Measurements from ENCODE around the gene LHFPL4.

The LHFPL4 gene

GRCh38 chr3:9473496-9474065 is 80.0 kb downstream of the LHFPL4 start:
- DNase-seq (ENCODE audit: low spot score) = no peak

- no peak for DNase-seq (ENCODE audit: low spot score)
These were observed 83.6 kb downstream of the LHFPL4 start for GRCh38 chr3:9469986-9470385.

GRCh38 chr3:9468460-9468859 is 85.2 kb downstream of the LHFPL4 start:
- DNase-seq (ENCODE audit: low spot score) = no peak

- DNase-seq (ENCODE audit: low spot score) = no peak
These were observed 86.2 kb downstream of the LHFPL4 start for GRCh38 chr3:9467451-9467850.

DNA sequence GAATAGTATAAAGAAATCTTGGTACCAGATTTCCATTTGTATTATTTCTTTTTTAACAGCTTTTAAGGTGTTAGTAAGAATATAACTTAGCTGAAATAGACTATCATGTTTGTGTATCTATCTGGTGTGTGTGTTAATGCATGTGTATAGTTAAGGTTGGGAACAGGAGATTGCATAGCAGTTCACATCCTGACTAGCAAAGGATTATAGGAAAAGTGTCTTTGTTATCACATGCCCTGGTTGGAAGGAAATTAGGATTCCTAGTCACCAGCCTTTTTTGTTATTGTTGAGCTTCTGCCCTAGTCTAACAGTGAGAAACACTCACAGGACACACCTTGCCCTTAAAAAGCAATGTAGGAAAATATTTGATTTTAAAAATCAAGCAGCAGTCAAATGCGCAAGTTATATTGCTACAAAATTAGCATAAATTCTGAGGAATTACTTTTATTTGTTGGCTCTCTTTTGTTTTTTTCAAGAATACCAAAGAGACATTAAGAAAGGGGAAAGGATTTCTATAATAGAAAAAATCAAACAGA is 98.0 kb downstream of the LHFPL4 start:
- DNase-seq (ENCODE audit: low spot score) = no peak

- no peak for DNase-seq (ENCODE audit: low spot score)
These were observed 101.2 kb downstream of the LHFPL4 start for GRCh38 chr3:9452417-9452816.

DNA sequence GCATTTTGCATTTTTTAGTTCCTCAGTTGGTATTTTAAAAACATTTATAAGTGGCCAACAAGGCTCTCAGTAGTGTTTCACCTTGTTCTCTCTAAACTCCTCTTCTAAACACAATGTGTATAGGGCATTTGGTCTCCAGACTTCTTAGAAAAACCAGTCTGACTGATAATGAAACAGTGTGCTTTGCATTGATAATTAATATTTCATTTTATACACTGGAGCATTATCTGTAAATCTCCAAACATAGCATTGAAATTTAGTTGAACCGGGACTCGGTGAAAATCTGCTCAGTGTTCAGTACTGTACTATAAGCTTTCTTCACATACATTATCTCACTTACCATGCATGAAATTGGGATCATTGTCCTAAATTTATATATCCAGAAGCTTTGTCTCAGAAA is 102.6 kb downstream of the LHFPL4 start:
- DNase-seq (ENCODE audit: low spot score) = no peak

- DNase-seq (ENCODE audit: low spot score) = no peak
These were observed 103.5 kb downstream of the LHFPL4 start for GRCh38 chr3:9450126-9450525.

DNA sequence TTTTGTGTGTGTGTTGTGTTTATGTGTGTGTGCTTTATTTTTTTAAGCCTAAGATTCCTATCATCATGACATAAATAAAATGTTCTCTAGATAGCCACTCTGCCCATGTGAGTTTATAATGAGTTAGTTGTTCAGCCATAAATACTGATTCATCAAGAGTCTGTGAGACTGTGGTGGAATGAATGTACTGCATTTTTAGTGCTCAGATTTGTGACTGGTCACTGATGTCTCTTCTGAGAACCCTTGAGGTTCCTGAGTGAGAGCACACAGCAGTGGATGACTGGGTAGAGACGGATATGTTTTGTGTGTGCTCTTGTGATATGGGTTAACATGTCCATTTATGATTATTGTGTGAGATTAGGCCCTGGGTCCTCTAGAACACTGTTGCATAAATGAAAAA is 105.0 kb downstream of the LHFPL4 start:
- DNase-seq (ENCODE audit: low spot score) = peak; percentile 9
